ENCODE results near the gene HOXC13.

Gene HOXC13

GRCh38 chr12:53939141-53940108, 794 bp downstream of the HOXC13 start:
- Histone ChIP-seq H3K4me3 (ENCODE audit: low read length in 2 of 2) (no peak overlapping the region), H3K4me1 (ENCODE audit: control insufficient read depth in 2 of 2, insufficient read depth in 2 of 2, low read length in 2 of 2) (no peaks in the 10 kb centered on the region), H3K27ac (ENCODE audit: low read depth in 2 of 2, low read length in 2 of 2) (no peak overlapping the region), H3K9me3 (ENCODE audit: control insufficient read depth in 2 of 2, low read length in 2 of 2) (no peaks in the 10 kb centered on the region), H3K9ac (ENCODE audit: low read depth in 1 of 2, low read length in 2 of 2) (no peak overlapping the region), H3K27me3 (ENCODE audit: control insufficient read depth in 2 of 2, insufficient read depth in 2 of 2, low read length in 2 of 2) (peaks cover 69 to 74% of the 10 kb centered on the region in 2 donors), H3K36me3 (ENCODE audit: control insufficient read depth in 2 of 2, insufficient read depth in 2 of 2, low read length in 2 of 2) (no peaks in the 10 kb centered on the region)

- Histone ChIP-seq H3K4me1 (ENCODE audit: control insufficient read depth in 2 of 2, insufficient read depth in 2 of 2, low read length in 2 of 2) (no peaks in the 10 kb centered on the region), H3K36me3 (ENCODE audit: control insufficient read depth in 2 of 2, insufficient read depth in 2 of 2, low read length in 2 of 2) (no peaks in the 10 kb centered on the region), H3K27ac (ENCODE audit: low read depth in 2 of 2, low read length in 2 of 2) (no peak overlapping the region), H3K4me3 (ENCODE audit: low read length in 2 of 2) (no peak overlapping the region), H3K9me3 (ENCODE audit: control insufficient read depth in 2 of 2, low read length in 2 of 2) (no peaks in the 10 kb centered on the region), H3K27me3 (ENCODE audit: control insufficient read depth in 2 of 2, insufficient read depth in 2 of 2, low read length in 2 of 2) (peaks cover 72 to 73% of the 10 kb centered on the region in 2 donors), H3K9ac (ENCODE audit: low read depth in 1 of 2, low read length in 2 of 2) (no peak overlapping the region)
Observed at GRCh38 chr12:53940443-53941014, 1.9 kb downstream of the HOXC13 start.

- H3K36me3 ChIP-seq (ENCODE audit: control insufficient read depth in 2 of 2, insufficient read depth in 2 of 2, low read length in 2 of 2): no peaks in the 10 kb centered on the region
- H3K9ac ChIP-seq (ENCODE audit: low read depth in 1 of 2, low read length in 2 of 2): no peak overlapping the region
- no peaks in the 10 kb centered on the region for H3K4me1 ChIP-seq (ENCODE audit: control insufficient read depth in 2 of 2, insufficient read depth in 2 of 2, low read length in 2 of 2)
- H3K4me3 ChIP-seq (ENCODE audit: low read length in 2 of 2): no peak overlapping the region
- no peak overlapping the region for H3K27ac ChIP-seq (ENCODE audit: low read depth in 2 of 2, low read length in 2 of 2)
- H3K27me3 ChIP-seq (ENCODE audit: control insufficient read depth in 2 of 2, insufficient read depth in 2 of 2, low read length in 2 of 2): peaks cover 72 to 74% of the 10 kb centered on the region in 2 donors
- H3K9me3 ChIP-seq (ENCODE audit: control insufficient read depth in 2 of 2, low read length in 2 of 2): no peaks in the 10 kb centered on the region
Observed at GRCh38 chr12:53941187-53941586, 2.6 kb downstream of the HOXC13 start.

GRCh38 chr12:53941750-53942149, 3.1 kb downstream of the HOXC13 start:
- H3K4me1 ChIP-seq (ENCODE audit: control insufficient read depth in 2 of 2, insufficient read depth in 2 of 2, low read length in 2 of 2): no peaks in the 10 kb centered on the region
- H3K36me3 ChIP-seq (ENCODE audit: control insufficient read depth in 2 of 2, insufficient read depth in 2 of 2, low read length in 2 of 2): no peaks in the 10 kb centered on the region
- H3K9ac ChIP-seq (ENCODE audit: low read depth in 1 of 2, low read length in 2 of 2): no peak overlapping the region
- no peak overlapping the region for H3K4me3 ChIP-seq (ENCODE audit: low read length in 2 of 2)
- H3K9me3 ChIP-seq (ENCODE audit: control insufficient read depth in 2 of 2, low read length in 2 of 2): no peaks in the 10 kb centered on the region
- peaks cover 74 to 76% of the 10 kb centered on the region in 2 donors for H3K27me3 ChIP-seq (ENCODE audit: control insufficient read depth in 2 of 2, insufficient read depth in 2 of 2, low read length in 2 of 2)
- H3K27ac ChIP-seq (ENCODE audit: low read depth in 2 of 2, low read length in 2 of 2): no peak overlapping the region

- Histone ChIP-seq H3K4me1 (ENCODE audit: control insufficient read depth in 2 of 2, insufficient read depth in 2 of 2, low read length in 2 of 2) (no peaks in the 10 kb centered on the region), H3K9ac (ENCODE audit: low read depth in 1 of 2, low read length in 2 of 2) (no peak overlapping the region), H3K36me3 (ENCODE audit: control insufficient read depth in 2 of 2, insufficient read depth in 2 of 2, low read length in 2 of 2) (no peaks in the 10 kb centered on the region), H3K27ac (ENCODE audit: low read depth in 2 of 2, low read length in 2 of 2) (no peak overlapping the region), H3K4me3 (ENCODE audit: low read length in 2 of 2) (no peak overlapping the region), H3K27me3 (ENCODE audit: control insufficient read depth in 2 of 2, insufficient read depth in 2 of 2, low read length in 2 of 2) (peaks cover 70 to 75% of the 10 kb centered on the region in 2 donors), H3K9me3 (ENCODE audit: control insufficient read depth in 2 of 2, low read length in 2 of 2) (no peaks in the 10 kb centered on the region)
Observed at GRCh38 chr12:53942467-53942997, 3.9 kb downstream of the HOXC13 start.

GRCh38 chr12:53944209-53944608, 5.6 kb downstream of the HOXC13 start:
- H3K27me3 ChIP-seq (ENCODE audit: control insufficient read depth in 2 of 2, insufficient read depth in 2 of 2, low read length in 2 of 2): peaks cover 74 to 79% of the 10 kb centered on the region in 2 donors

GRCh38 chr12:53944907-53945847, 6.5 kb downstream of the HOXC13 start:
- Histone ChIP-seq H3K4me1 (ENCODE audit: control insufficient read depth in 2 of 2, insufficient read depth in 2 of 2, low read length in 2 of 2) (no peaks in the 10 kb centered on the region), H3K9me3 (ENCODE audit: control insufficient read depth in 2 of 2, low read length in 2 of 2) (no peaks in the 10 kb centered on the region), H3K27me3 (ENCODE audit: control insufficient read depth in 2 of 2, insufficient read depth in 2 of 2, low read length in 2 of 2) (peaks cover 81 to 85% of the 10 kb centered on the region in 2 donors), H3K9ac (ENCODE audit: low read depth in 1 of 2, low read length in 2 of 2) (no peak overlapping the region), H3K36me3 (ENCODE audit: control insufficient read depth in 2 of 2, insufficient read depth in 2 of 2, low read length in 2 of 2) (no peaks in the 10 kb centered on the region), H3K4me3 (ENCODE audit: low read length in 2 of 2) (no peak overlapping the region), H3K27ac (ENCODE audit: low read depth in 2 of 2, low read length in 2 of 2) (no peak overlapping the region)

More at GRCh38 chr12:53944209-53944608, 5.6 kb downstream of the HOXC13 start:
- Histone ChIP-seq H3K4me1 (ENCODE audit: control insufficient read depth in 2 of 2, insufficient read depth in 2 of 2, low read length in 2 of 2) (no peaks in the 10 kb centered on the region), H3K9me3 (ENCODE audit: control insufficient read depth in 2 of 2, low read length in 2 of 2) (no peaks in the 10 kb centered on the region), H3K9ac (ENCODE audit: low read depth in 1 of 2, low read length in 2 of 2) (no peak overlapping the region), H3K36me3 (ENCODE audit: control insufficient read depth in 2 of 2, insufficient read depth in 2 of 2, low read length in 2 of 2) (no peaks in the 10 kb centered on the region), H3K4me3 (ENCODE audit: low read length in 2 of 2) (no peak overlapping the region), H3K27ac (ENCODE audit: low read depth in 2 of 2, low read length in 2 of 2) (no peak overlapping the region)

- Histone ChIP-seq H3K9ac (ENCODE audit: low read depth in 1 of 2, low read length in 2 of 2) (no peak overlapping the region), H3K27ac (ENCODE audit: low read depth in 2 of 2, low read length in 2 of 2) (no peak overlapping the region), H3K9me3 (ENCODE audit: control insufficient read depth in 2 of 2, low read length in 2 of 2) (no peaks in the 10 kb centered on the region), H3K27me3 (ENCODE audit: control insufficient read depth in 2 of 2, insufficient read depth in 2 of 2, low read length in 2 of 2) (peaks cover 86 to 89% of the 10 kb centered on the region in 2 donors), H3K36me3 (ENCODE audit: control insufficient read depth in 2 of 2, insufficient read depth in 2 of 2, low read length in 2 of 2) (no peaks in the 10 kb centered on the region), H3K4me1 (ENCODE audit: control insufficient read depth in 2 of 2, insufficient read depth in 2 of 2, low read length in 2 of 2) (no peaks in the 10 kb centered on the region), H3K4me3 (ENCODE audit: low read length in 2 of 2) (no peak overlapping the region)
Observed at GRCh38 chr12:53947743-53948142, 9.1 kb downstream of the HOXC13 start.

- Histone ChIP-seq H3K27me3 (ENCODE audit: control insufficient read depth in 2 of 2, insufficient read depth in 2 of 2, low read length in 2 of 2) (peaks cover 88 to 92% of the 10 kb centered on the region in 2 donors), H3K4me3 (ENCODE audit: low read length in 2 of 2) (no peak overlapping the region), H3K9ac (ENCODE audit: low read depth in 1 of 2, low read length in 2 of 2) (no peak overlapping the region), H3K9me3 (ENCODE audit: control insufficient read depth in 2 of 2, low read length in 2 of 2) (no peaks in the 10 kb centered on the region), H3K4me1 (ENCODE audit: control insufficient read depth in 2 of 2, insufficient read depth in 2 of 2, low read length in 2 of 2) (no peaks in the 10 kb centered on the region), H3K27ac (ENCODE audit: low read depth in 2 of 2, low read length in 2 of 2) (no peak overlapping the region), H3K36me3 (ENCODE audit: control insufficient read depth in 2 of 2, insufficient read depth in 2 of 2, low read length in 2 of 2) (no peaks in the 10 kb centered on the region)
Observed at GRCh38 chr12:53948650-53949593, 10.3 kb downstream of the HOXC13 start.

Data from mucosa of rectum (tissue), 2 donors.